Adrenal gland (tissue), 5 donors: ENCODE data around the gene IL5RA.

ENCODE experiments used
- CTCF ChIP-seq, 6 experiments: fragments of 450-650 bp in 4 of 6; fragments of 200-600 bp in 2 of 6; sonication (generic) in 1 of 6; IDR thresholded peaks; 1 replicate in 5 of 6; 2 replicates in 1 of 6; pipeline versions ENCODE4 v1.5.1 to v1.8.0; 2016 to 2021; ENCODE audit warnings: antibody characterized with exemption in 6 of 6, mild to moderate bottlenecking in 2 of 6, moderate library complexity in 1 of 6
- POLR2A ChIP-seq, 2 donors: fragments of 450-650 bp; IDR thresholded peaks; one replicate each; pipeline ENCODE4 v1.6.1; 2017; ENCODE audit warnings: antibody characterized with exemption in 2 of 2, mild to moderate bottlenecking in 2 of 2, moderate library complexity in 1 of 2
- donor health status: DM: no; HTN: no; CAD: no.

GRCh38 chr3:3107858-3108257 lies 2.3 kb downstream of the IL5RA start:
- no peak for TF ChIP-seq CTCF (IDR thresholded peaks at IDR 0.05)
- no peak for TF ChIP-seq POLR2A (IDR thresholded peaks at IDR 0.05)
